Measurements from ENCODE around the gene GYS1. TPM values are rescaled to one million over a fixed set of nuclear protein-coding genes. Genes with fewer than 3 reads are reported as not detected.

Gene GYS1
- total RNA-seq, 4 donors from 2014 or later = 16.4 to 33.3 (median 20.5) TPM

GRCh38 chr19:49017666-49018351 is 24.7 kb upstream of the GYS1 start:
- no peak for DNase-seq (ENCODE audit: low spot score in 2 of 2)
- 0 to 1% methylated on average over 4 to 41 of the region's 62 CpGs for WGBS, 2 donors
- H3K4me3 ChIP-seq (ENCODE audit: low read depth, poor library complexity, severe bottlenecking) = peak overlapping the region; percentile 3
- TF ChIP-seq POLR2A (IDR thresholded peaks at IDR 0.05) (no peak), CTCF (IDR thresholded peaks at IDR 0.05) (no peak)
- intact Hi-C loops (cut with DNase I; ENCODE audit: low total_unique reads) = no loop called here

- DNase-seq (ENCODE audit: low spot score in 2 of 2) = no peak
- intact Hi-C loops (cut with DNase I; ENCODE audit: low total_unique reads) = no loop called here
- peak within 1 kb of the TSS; percentile 3 for H3K4me3 ChIP-seq (ENCODE audit: low read depth, poor library complexity, severe bottlenecking)
- TF ChIP-seq CTCF (IDR thresholded peaks at IDR 0.05) (no peak), POLR2A (IDR thresholded peaks at IDR 0.05) (no peak)
- 71 to 88% methylated on average over 14 to 17 of the region's 17 CpGs for WGBS, 2 donors
Measured at GRCh38 chr19:49017041-49017665, 24.0 kb upstream of the GYS1 start, which contains the start of gene LHB. Gene LHB (minus strand): TSS chr19:49017091. CDS start chr19:49017081, 10 bp downstream.

GRCh38 chr19:49016067-49016839 is 23.1 kb upstream of the GYS1 start:
- WGBS, 2 donors = 85 to 88% methylated on average over 8 to 17 of the region's 29 CpGs
- intact Hi-C loops (cut with DNase I; ENCODE audit: low total_unique reads) = no loop called here
- TF ChIP-seq CTCF (IDR thresholded peaks at IDR 0.05) (no peak), POLR2A (IDR thresholded peaks at IDR 0.05) (no peak)
- no peak for DNase-seq (ENCODE audit: low spot score in 2 of 2)
- no peak overlapping the region for H3K4me3 ChIP-seq (ENCODE audit: low read depth, poor library complexity, severe bottlenecking)

GRCh38 chr19:49014870-49015255 is 21.8 kb upstream of the GYS1 start:
- intact Hi-C loops (cut with DNase I; ENCODE audit: low total_unique reads) = no loop called here
- DNase-seq (ENCODE audit: low spot score in 2 of 2) = no peak
- H3K4me3 ChIP-seq (ENCODE audit: low read depth, poor library complexity, severe bottlenecking) = no peak overlapping the region
- WGBS, 2 donors = 93 to 94% methylated on average over 18 of the region's 18 CpGs
- TF ChIP-seq CTCF (IDR thresholded peaks at IDR 0.05) (no peak), POLR2A (IDR thresholded peaks at IDR 0.05) (no peak)

- TF ChIP-seq POLR2A (IDR thresholded peaks at IDR 0.05) = no peak
- no peak for TF ChIP-seq CTCF (IDR thresholded peaks at IDR 0.05)
- DNase-seq (ENCODE audit: low spot score in 2 of 2) = no peak
- intact Hi-C loops (cut with DNase I; ENCODE audit: low total_unique reads) = no loop called here
- no peak overlapping the region for H3K4me3 ChIP-seq (ENCODE audit: low read depth, poor library complexity, severe bottlenecking)
- 89 to 91% methylated on average over 28 to 32 of the region's 32 CpGs for WGBS, 2 donors
Measured at GRCh38 chr19:49014123-49014869, 21.2 kb upstream of the GYS1 start.

Data from lower leg skin (tissue), 4 donors.